Calu3 (cell line): ENCODE results near the gene DNAH1. TPM values are rescaled to one million over a fixed set of nuclear protein-coding genes. Genes with fewer than 3 reads are reported as not detected.

Experiments
- BruUV-seq: library from RNA; stranded (reverse); fragments of 400-500 nt; replicated peaks from 2 replicates; lab custom pipeline; 2021; lab: Mats Ljungman, UMichigan
- CTCF ChIA-PET: fragments of 300-600 bp; sonication (Branson Sonifier 250); formaldehyde crosslinking; loops from one replicate; lab custom pipeline; 2022; ENCODE audit warnings: antibody characterized with exemption; lab: Charles Lee
- DNase-seq: peaks from one replicate; pipeline ENCODE4 v3.0.0; 2022
- H3K27ac Mint-ChIP-seq: one replicate; pipeline ENCODE4 v1.8.0; 2022; ENCODE audit warnings: mixed read lengths; ENCODE audit not compliant: unreplicated experiment
- H3K27me3 Mint-ChIP-seq: one replicate; pipeline ENCODE4 v1.8.0; 2022; ENCODE audit warnings: mixed read lengths; ENCODE audit not compliant: unreplicated experiment
- H3K36me3 Mint-ChIP-seq: one replicate; pipeline ENCODE4 v1.8.0; 2022; ENCODE audit warnings: mild to moderate bottlenecking, moderate library complexity, mixed read lengths; ENCODE audit not compliant: insufficient read depth, unreplicated experiment
- H3K4me1 Mint-ChIP-seq: one replicate; pipeline ENCODE4 v1.8.0; 2022; ENCODE audit warnings: mild to moderate bottlenecking, low read depth, mixed read lengths; ENCODE audit not compliant: unreplicated experiment
- H3K4me3 Mint-ChIP-seq: one replicate; pipeline ENCODE4 v1.8.0; 2022; ENCODE audit warnings: mild to moderate bottlenecking, low read depth, moderate library complexity, mixed read lengths; ENCODE audit not compliant: unreplicated experiment
- H3K9me3 Mint-ChIP-seq: one replicate; pipeline ENCODE4 v1.8.0; 2022; ENCODE audit warnings: low read depth, mixed read lengths; ENCODE audit not compliant: unreplicated experiment
- CTCF ChIP-seq: fragments of 200-600 bp; IDR thresholded peaks from one replicate; pipeline ENCODE4 v1.8.0; 2022; ENCODE audit warnings: antibody characterized with exemption; ENCODE audit not compliant: unreplicated experiment
- intact Hi-C: fragments of 100-400 bp; cut with micrococcal nuclease; formaldehyde crosslinking; loops from one replicate; pipeline ENCODE4 v1.10.0; 2022; ENCODE audit not compliant: unreplicated experiment
- total RNA-seq: library from RNA; stranded (reverse); gene quantifications from 2 replicates; pipeline ENCODE4 v1.2.3, GENCODE V29; 2022

Gene DNAH1
- total RNA-seq, 1 experiment from 2014 or later = 13.1 TPM

- BruUV-seq = no TSS peak
Observed at GRCh38 chr3:52438104-52438376, 121.9 kb downstream of the DNAH1 start.

GRCh38 chr3:52438579-52439425, 122.7 kb downstream of the DNAH1 start:
- Mint-ChIP-seq H3K27ac (no peak overlapping the region), H3K36me3 (no peaks in the 10 kb centered on the region), H3K9me3 (no peaks in the 10 kb centered on the region), H3K4me3 (no peak overlapping the region), H3K27me3 (peaks cover 23% of the 10 kb centered on the region), H3K4me1 (no peaks in the 10 kb centered on the region)
- intact Hi-C loops = no loop called here
- no peak for TF ChIP-seq CTCF
- no TSS peak for BruUV-seq
- no peak for DNase-seq
- CTCF ChIA-PET = interaction anchor here (0.6 kb wide), 1 partner anchor 28 kb away, joined by 5 read pairs; no protein-coding TSS in a partner anchor

More at GRCh38 chr3:52438104-52438376, 121.9 kb downstream of the DNAH1 start:
- H3K36me3 Mint-ChIP-seq = no peaks in the 10 kb centered on the region
- intact Hi-C loops = no loop called here
- no peaks in the 10 kb centered on the region for H3K4me1 Mint-ChIP-seq
- peaks cover 30% of the 10 kb centered on the region for H3K27me3 Mint-ChIP-seq
- TF ChIP-seq CTCF = no peak
- CTCF ChIA-PET = no interaction called here
- no peaks in the 10 kb centered on the region for H3K9me3 Mint-ChIP-seq
- H3K27ac Mint-ChIP-seq = no peak overlapping the region
- no peak for DNase-seq
- H3K4me3 Mint-ChIP-seq = no peak overlapping the region

GRCh38 chr3:52439426-52440248, 123.5 kb downstream of the DNAH1 start:
- BruUV-seq = no TSS peak
- no peak overlapping the region for H3K27ac Mint-ChIP-seq
- CTCF ChIA-PET = no interaction called here

GRCh38 chr3:52440249-52440551, 124.1 kb downstream of the DNAH1 start:
- no TSS peak for BruUV-seq
- H3K27ac Mint-ChIP-seq = no peak overlapping the region

More at GRCh38 chr3:52439426-52440248, 123.5 kb downstream of the DNAH1 start:
- H3K4me3 Mint-ChIP-seq = no peak overlapping the region
- H3K36me3 Mint-ChIP-seq = no peaks in the 10 kb centered on the region
- peaks cover 14% of the 10 kb centered on the region for H3K27me3 Mint-ChIP-seq
- no peak for DNase-seq
- H3K9me3 Mint-ChIP-seq = no peaks in the 10 kb centered on the region
- no peaks in the 10 kb centered on the region for H3K4me1 Mint-ChIP-seq
- no peak for TF ChIP-seq CTCF
- intact Hi-C loops = no loop called here

More at GRCh38 chr3:52440249-52440551, 124.1 kb downstream of the DNAH1 start:
- no peak for TF ChIP-seq CTCF
- intact Hi-C loops = no loop called here
- Mint-ChIP-seq H3K27me3 (peaks cover 10% of the 10 kb centered on the region), H3K4me3 (no peak overlapping the region), H3K4me1 (no peaks in the 10 kb centered on the region), H3K36me3 (no peaks in the 10 kb centered on the region), H3K9me3 (no peaks in the 10 kb centered on the region)
- CTCF ChIA-PET = no interaction called here
- no peak for DNase-seq
